GM10248 (cell line): Measurements from ENCODE around the gene TDRD10.

ENCODE experiments used
- CTCF ChIA-PET: fragments of 300-600 bp; sonication (Branson Sonifier 250); formaldehyde crosslinking; extraction: SDS; loops from one replicate; lab custom pipeline; 2021; ENCODE audit warnings: antibody characterized with exemption; lab: Yijun Ruan, JAX
- POLR2A ChIA-PET: fragments of 350-650 bp; sonication (Branson Sonifier 250); formaldehyde crosslinking; extraction: SDS; loops from one replicate; lab custom pipeline; 2020; ENCODE audit warnings: antibody characterized with exemption; lab: Yijun Ruan, JAX
- DNase-seq: peaks from one replicate; pipeline ENCODE4 v3.0.0; 2012; ENCODE audit errors: extremely low spot score
- CTCF ChIP-seq: IDR thresholded peaks from 2 replicates; pipeline ENCODE4 v1.5.1; 2012; ENCODE audit warnings: mild to moderate bottlenecking, low read depth; ENCODE audit errors: extremely low read depth, missing control alignments, control extremely low read depth

TDRD10 gene

DNA sequence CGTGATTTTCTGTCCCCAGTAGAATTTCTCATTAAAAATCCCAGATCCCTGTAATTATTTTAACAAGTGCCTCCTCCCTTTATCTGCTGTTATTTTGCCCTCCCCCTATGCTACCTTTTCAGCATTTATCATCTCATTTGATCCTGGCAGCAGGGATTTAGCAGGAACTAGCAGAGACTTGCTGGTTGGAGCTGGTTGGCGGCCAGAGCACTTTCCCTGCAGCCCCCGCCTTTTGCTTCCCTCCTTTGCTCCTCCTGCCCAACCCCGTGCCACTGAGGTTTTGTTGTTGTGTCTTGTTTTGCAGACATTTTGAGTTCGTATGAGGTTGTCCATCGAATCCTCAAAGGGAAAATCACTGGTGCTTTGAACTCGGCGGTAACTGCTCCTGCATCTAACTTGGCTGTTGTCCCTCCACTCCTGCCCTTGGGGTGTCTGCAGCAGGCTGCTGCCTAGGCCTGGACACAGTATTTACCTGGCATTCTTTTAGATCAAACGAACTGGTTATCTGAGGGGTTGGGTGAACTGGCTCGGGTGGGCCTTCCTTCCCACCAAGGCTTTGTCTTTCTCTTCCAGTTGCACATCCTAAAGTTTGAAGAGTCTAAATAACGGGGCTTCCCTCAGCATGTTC lies 45.2 kb downstream of the TDRD10 start:
- no peak for DNase-seq
- POLR2A ChIA-PET, result interaction anchor here (0.7 kb wide), 1 partner anchor 61 kb away, joined by 3 read pairs; no protein-coding TSS in a partner anchor

DNA sequence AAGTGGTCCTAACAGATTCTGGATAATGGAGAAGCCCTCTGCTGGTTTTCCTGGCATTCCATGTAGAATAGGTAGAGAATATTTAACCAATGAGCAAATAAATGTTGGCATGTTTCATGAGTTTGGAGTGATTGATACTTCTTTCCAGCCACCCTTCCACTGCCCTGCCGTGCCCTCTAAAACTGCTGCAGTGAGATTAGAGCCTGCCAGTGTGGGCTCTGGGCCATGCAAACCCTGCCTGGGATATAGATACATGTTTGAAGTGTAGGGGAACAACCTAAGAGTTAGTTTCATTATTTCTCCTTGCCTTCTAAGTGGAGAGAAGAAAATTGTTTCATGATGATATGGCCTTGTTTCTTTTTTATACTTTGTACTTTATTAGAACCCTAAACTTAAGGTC lies 46.0 kb downstream of the TDRD10 start:
- ChIA-PET CTCF (interaction anchor here (4.4 to 14.3 kb wide), 2 partner anchors 68 to 81 kb away, joined by 42 to 369 read pairs; no protein-coding TSS in a partner anchor), POLR2A (no interaction called here)
- no peak for TF ChIP-seq CTCF
- no peak for DNase-seq

More for the DNA sequence above, 45.2 kb downstream of the TDRD10 start:
- CTCF ChIA-PET, result interaction anchor here (0.6 to 14.3 kb wide), 68 partner anchors 8 to 473 kb away, joined by 3 to 369 read pairs (median 4); partner anchors contain the start of genes SHE, TDRD10 and UBE2Q1
- TF ChIP-seq CTCF, result no peak

GRCh38 chr1:154549202-154549770 lies 47.3 kb downstream of the TDRD10 start:
- POLR2A ChIA-PET, result interaction anchor here (0.9 kb wide), 1 partner anchor 68 kb away, joined by 3 read pairs; no protein-coding TSS in a partner anchor

DNA sequence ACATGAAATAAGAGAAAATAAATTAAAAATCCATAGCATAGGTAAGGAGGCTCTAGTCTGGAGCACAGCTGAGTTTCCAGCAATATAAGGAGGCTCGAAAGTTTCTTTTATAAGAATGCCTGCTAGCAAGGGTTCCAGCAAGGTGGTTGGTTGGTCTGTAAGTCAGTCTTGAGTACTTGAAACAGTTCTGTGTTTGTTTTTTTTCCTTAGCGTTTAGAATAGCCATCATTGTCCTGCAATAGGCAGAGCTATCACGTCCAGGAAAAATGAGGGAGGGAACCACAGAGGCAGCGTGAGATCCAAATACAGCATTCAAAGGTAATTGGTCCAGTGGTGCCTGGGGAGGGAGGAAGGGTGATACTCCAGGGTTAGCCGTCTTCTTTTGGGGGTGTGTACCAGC lies 48.1 kb downstream of the TDRD10 start:
- POLR2A ChIA-PET, result no interaction called here
- CTCF ChIA-PET, result interaction anchor here (0.6 to 14.3 kb wide), 5 partner anchors 10 to 328 kb away, joined by 3 to 369 read pairs (median 3); no protein-coding TSS in a partner anchor
- no peak for DNase-seq
- no peak for TF ChIP-seq CTCF

More at GRCh38 chr1:154549202-154549770, 47.3 kb downstream of the TDRD10 start:
- CTCF ChIA-PET, result interaction anchor here (1.2 to 14.3 kb wide), 3 partner anchors 36 to 83 kb away, joined by 3 to 369 read pairs (median 42); no protein-coding TSS in a partner anchor
- no peak for DNase-seq
- TF ChIP-seq CTCF, result no peak

GRCh38 chr1:154550657-154551056 lies 48.6 kb downstream of the TDRD10 start:
- CTCF ChIA-PET, result interaction anchor here (0.6 to 14.3 kb wide), 5 partner anchors 8 to 328 kb away, joined by 3 to 369 read pairs (median 3); no protein-coding TSS in a partner anchor
- POLR2A ChIA-PET, result no interaction called here
- TF ChIP-seq CTCF, result no peak

DNA sequence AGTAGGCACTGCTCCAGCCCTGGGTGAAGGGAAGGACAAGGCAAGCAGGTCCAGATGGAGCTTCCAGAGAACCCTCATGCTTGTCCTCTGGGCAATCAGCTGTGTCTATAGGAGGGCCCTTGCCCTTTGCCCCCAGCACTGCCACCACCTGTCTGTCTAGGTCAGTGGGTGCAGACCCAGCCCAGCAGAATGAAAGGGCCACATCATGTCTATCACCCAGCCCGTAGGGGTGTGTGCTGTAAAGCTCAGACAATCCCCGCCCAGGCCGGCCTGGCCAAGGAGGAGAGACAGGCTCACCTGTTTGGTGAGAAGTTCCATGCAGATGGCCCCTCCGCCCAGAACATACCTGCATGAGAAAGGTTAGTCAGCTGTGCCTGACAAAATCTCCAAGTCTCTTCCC lies 49.5 kb downstream of the TDRD10 start:
- ChIA-PET POLR2A (no interaction called here), CTCF (interaction anchor here (0.8 to 14.3 kb wide), 6 partner anchors 8 to 621 kb away, joined by 3 to 369 read pairs (median 3); partner anchors contain the start of gene KRTCAP2)
- no peak for DNase-seq
- TF ChIP-seq CTCF, result no peak

More at GRCh38 chr1:154550657-154551056, 48.6 kb downstream of the TDRD10 start:
- DNase-seq, result no peak
